HL-60/S4 (cell line): Measurements from ENCODE around the gene SH2D6.

Source experiments
- in situ Hi-C: fragments of 300-500 bp; cut with MboI; formaldehyde crosslinking; loops from 2 replicates; pipeline ENCODE4 v1.14.3; 2022; ENCODE audit warnings: low sequenced_read_pairs

The SH2D6 gene

GRCh38 chr2:85420536-85421259, 2.2 kb downstream of the SH2D6 start:
- in situ Hi-C loops: no loop called here

GRCh38 chr2:85421260-85422071, 3.0 kb downstream of the SH2D6 start:
- in situ Hi-C loops: no loop called here

- in situ Hi-C loops: no loop called here
Measured at GRCh38 chr2:85422072-85422457, 3.6 kb downstream of the SH2D6 start.

GRCh38 chr2:85423525-85423924, 5.0 kb downstream of the SH2D6 start:
- in situ Hi-C loops: no loop called here

GRCh38 chr2:85425588-85425987, 7.1 kb downstream of the SH2D6 start:
- in situ Hi-C loops: no loop called here

- in situ Hi-C loops: no loop called here
Measured at GRCh38 chr2:85427300-85427835, 8.9 kb downstream of the SH2D6 start.

- in situ Hi-C loops: no loop called here
Measured at GRCh38 chr2:85428343-85428881, 9.9 kb downstream of the SH2D6 start.

- in situ Hi-C loops: no loop called here
Measured at GRCh38 chr2:85429213-85429923, 10.9 kb downstream of the SH2D6 start.

GRCh38 chr2:85429924-85430289, 11.4 kb downstream of the SH2D6 start:
- in situ Hi-C loops: no loop called here

GRCh38 chr2:85430752-85431569, 12.4 kb downstream of the SH2D6 start:
- in situ Hi-C loops: no loop called here

GRCh38 chr2:85431570-85432205, 13.2 kb downstream of the SH2D6 start:
- in situ Hi-C loops: no loop called here

- in situ Hi-C loops: no loop called here
Measured at GRCh38 chr2:85433511-85434089, 15.1 kb downstream of the SH2D6 start.

GRCh38 chr2:85434696-85435095, 16.2 kb downstream of the SH2D6 start:
- in situ Hi-C loops: no loop called here

- in situ Hi-C loops: no loop called here
Measured at GRCh38 chr2:85435220-85435958, 16.9 kb downstream of the SH2D6 start.

- in situ Hi-C loops: no loop called here
Measured at GRCh38 chr2:85435981-85436835, 17.7 kb downstream of the SH2D6 start.

- in situ Hi-C loops: no loop called here
Measured at GRCh38 chr2:85436836-85437487, 18.4 kb downstream of the SH2D6 start.

- in situ Hi-C loops: no loop called here
Measured at GRCh38 chr2:85437488-85438200, 19.1 kb downstream of the SH2D6 start.
